C4-2B (cell line): ENCODE results near the gene GBF1.

Experiments
- CTCF ChIP-seq: fragments of 450-650 bp; conservative IDR thresholded peaks from 2 replicates; pipeline ENCODE4 v1.5.1; 2017; ENCODE audit warnings: mild to moderate bottlenecking
- ZFX ChIP-seq: fragments of 450-650 bp; IDR thresholded peaks from 2 replicates; pipeline ENCODE4 v1.6.1; 2017

- TF ChIP-seq CTCF (no peak), ZFX (no peak)
Measured at GRCh38 chr10:102266670-102267069, 21.3 kb downstream of the GBF1 start.
